Esophagus muscularis mucosa (tissue), 4 donors: ENCODE measurements around the gene MYB.

Source experiments
- CTCF ChIP-seq, 3 experiments: fragments of 200-600 bp in 2 of 3; fragments of 450-650 bp in 1 of 3; sonication (generic) in 2 of 3; IDR thresholded peaks; one replicate each; pipeline ENCODE4 v1.5.1; 2017 to 2019; ENCODE audit warnings: antibody characterized with exemption in 3 of 3, mild to moderate bottlenecking in 2 of 3, moderate library complexity in 1 of 3
- EP300 ChIP-seq: sonication (generic); formaldehyde crosslinking; IDR thresholded peaks from one replicate; pipeline ENCODE4 v1.6.1; 2017; ENCODE audit warnings: antibody characterized with exemption
- POLR2A ChIP-seq: fragments of 450-650 bp; IDR thresholded peaks from one replicate; pipeline ENCODE4 v1.6.1; 2017; ENCODE audit warnings: antibody characterized with exemption, moderate library complexity, mild to moderate bottlenecking, low read depth
- POLR2AphosphoS5 ChIP-seq, 2 donors: sonication (generic); formaldehyde crosslinking; IDR thresholded peaks; one replicate each; pipeline ENCODE4 v1.6.1; 2017; ENCODE audit warnings: antibody characterized with exemption in 2 of 2

- no peak for TF ChIP-seq POLR2A
- TF ChIP-seq CTCF (IDR thresholded peaks at IDR 0.05), result no peak
- TF ChIP-seq POLR2AphosphoS5 (IDR thresholded peaks at IDR 0.05), result no peak
- no peak for TF ChIP-seq EP300
These were observed 34.5 kb downstream of the MYB start for GRCh38 chr6:135215563-135215962.
